K562 (cell line): Measurements from ENCODE around the gene ASIC1. TPM values are rescaled to one million over a fixed set of nuclear protein-coding genes. Genes with fewer than 3 reads are reported as not detected.

ENCODE experiments used
- BDP1 ChIP-seq: IDR thresholded peaks from 3 replicates; pipeline ENCODE4 v1.6.1; 2011; ENCODE audit not compliant: insufficient read length, insufficient read depth
- CBX2 ChIP-seq: fragments of 200-600 bp; sonication (generic); IDR thresholded peaks from one replicate; pipeline ENCODE4 v1.6.1; 2012; ENCODE audit warnings: mild to moderate bottlenecking, low read length, inconsistent platforms; ENCODE audit not compliant: insufficient read depth, poor library complexity, severe bottlenecking
- CBX8 ChIP-seq: fragments of 200-600 bp; sonication (generic); IDR thresholded peaks from 2 replicates; pipeline ENCODE4 v1.6.1; 2012; ENCODE audit warnings: borderline replicate concordance, mixed run types, low read depth, mild to moderate bottlenecking, moderate library complexity, mixed read lengths, low read length, control low read depth, inconsistent platforms; ENCODE audit not compliant: poor library complexity, severe bottlenecking; ENCODE audit errors: extremely low read depth
- GABPB1 ChIP-seq: sonication (generic); formaldehyde crosslinking; IDR thresholded peaks from 2 replicates; pipeline ENCODE4 v1.8.0; 2022; ENCODE audit warnings: mild to moderate bottlenecking, missing genetic modification reagents
- GTF2A2 ChIP-seq: IDR thresholded peaks from 2 replicates; pipeline ENCODE4 v1.6.1; 2016; ENCODE audit warnings: mild to moderate bottlenecking, missing genetic modification characterization, missing compliant biosample characterization
- HDGF ChIP-seq: fragments of 450-650 bp; IDR thresholded peaks from 2 replicates; pipeline ENCODE4 v1.6.1; 2016
- HLTF ChIP-seq: fragments of 450-650 bp; IDR thresholded peaks from 2 replicates; pipeline ENCODE4 v1.6.1; 2016
- HMGXB4 ChIP-seq: sonication (generic); formaldehyde crosslinking; IDR thresholded peaks from 2 replicates; pipeline ENCODE4 v1.8.1; 2023; ENCODE audit warnings: mild to moderate bottlenecking, missing genetic modification reagents
- JUND ChIP-seq, 2 experiments: IDR thresholded peaks; 2 replicates in 1 of 2; 3 replicates in 1 of 2; pipeline ENCODE4 v1.6.1; 2011; ENCODE audit warnings: borderline replicate concordance in 2 of 2, low read depth in 2 of 2, low read length in 2 of 2, improper control_type of control experiment in 1 of 2, missing biosample characterization in 1 of 2, missing genetic modification characterization in 1 of 2, missing genetic modification reagents in 1 of 2
- KAT8 ChIP-seq: fragments of 450-650 bp; IDR thresholded peaks from 2 replicates; pipeline ENCODE4 v1.6.1; 2016; ENCODE audit warnings: low read depth, mild to moderate bottlenecking
- NFXL1 ChIP-seq: fragments of 450-650 bp; formaldehyde crosslinking; IDR thresholded peaks from 2 replicates; pipeline ENCODE4 v1.4.0; 2021; ENCODE audit warnings: mild to moderate bottlenecking
- NRF1 ChIP-seq, 2 experiments: fragments of 450-650 bp; IDR thresholded peaks in 1 of 2; conservative IDR thresholded peaks in 1 of 2; 2 replicates each; pipeline ENCODE4 v1.6.1; 2014; ENCODE audit warnings: mild to moderate bottlenecking in 2 of 2
- PHF20 ChIP-seq: fragments of 450-650 bp; IDR thresholded peaks from 2 replicates; pipeline ENCODE4 v1.6.1; 2018; ENCODE audit not compliant: partially characterized antibody
- RAD21 ChIP-seq, 2 experiments: fragments of 250-450 bp in 1 of 2; fragments of 450-650 bp in 1 of 2; sonication (Bioruptor Pico) in 1 of 2; formaldehyde crosslinking in 1 of 2; IDR thresholded peaks in 1 of 2; conservative IDR thresholded peaks in 1 of 2; 2 replicates each; pipeline versions ENCODE4 v1.4.0 to v1.8.0; 2020 to 2022; ENCODE audit warnings: mild to moderate bottlenecking in 2 of 2, moderate library complexity in 1 of 2
- RBM15 ChIP-seq: fragments of 200-400 bp; formaldehyde crosslinking; IDR thresholded peaks from 2 replicates; pipeline ENCODE4 v1.6.1; 2018; ENCODE audit warnings: mild to moderate bottlenecking, low read length, moderate library complexity; ENCODE audit not compliant: insufficient read depth
- SIN3B ChIP-seq: fragments of 450-650 bp; IDR thresholded peaks from 2 replicates; pipeline ENCODE4 v1.6.1; 2017; ENCODE audit warnings: low read depth, mild to moderate bottlenecking, moderate library complexity
- SMAD1 ChIP-seq: fragments of 150-350 bp; IDR thresholded peaks from 2 replicates; pipeline ENCODE4 v1.6.1; 2014; ENCODE audit warnings: low read length, low read depth; ENCODE audit not compliant: partially characterized antibody
- SPI1 ChIP-seq: IDR thresholded peaks from 2 replicates; pipeline ENCODE4 v1.6.1; 2011; ENCODE audit warnings: low read depth, low read length, control low read depth, borderline replicate concordance
- TEAD2 ChIP-seq: fragments of 450-650 bp; IDR thresholded peaks from 2 replicates; pipeline ENCODE4 v1.6.1; 2016; ENCODE audit warnings: missing genetic modification characterization, control low read depth, missing compliant biosample characterization
- ZNF444 ChIP-seq: fragments of 250-450 bp; sonication (Bioruptor Pico); IDR thresholded peaks from 2 replicates; pipeline ENCODE4 v1.4.0; 2020; ENCODE audit warnings: mild to moderate bottlenecking, moderate library complexity
- ZNF707 ChIP-seq: fragments of 250-450 bp; sonication (Bioruptor Pico); conservative IDR thresholded peaks from 2 replicates; pipeline ENCODE4 v1.8.0; 2022; ENCODE audit warnings: inconsistent platforms, mild to moderate bottlenecking, moderate library complexity
- ZNF717 ChIP-seq: fragments of 250-450 bp; sonication (Bioruptor Pico); IDR thresholded peaks from 2 replicates; pipeline ENCODE4 v1.5.0; 2021
- ZNF764 ChIP-seq: fragments of 250-450 bp; sonication (Bioruptor Pico); IDR thresholded peaks from 2 replicates; pipeline ENCODE4 v1.4.0; 2020; ENCODE audit warnings: low read depth, mild to moderate bottlenecking, moderate library complexity
- polyA plus RNA-seq, 8 experiments: library from polyadenylated mRNA; depleted of rRNA in 4 of 8; stranded (reverse) in 5 of 8; unstranded in 3 of 8; fragments of >200 nt; fragmentation: Nextera tagmentation in 2 of 8; fragmentation: Illumina TruSeq in 1 of 8; extraction: Ambion mirVana in 2 of 8; extraction: Trizol in 1 of 8; gene quantifications; 2 replicates each; pipeline versions ENCODE4 v1.2.1 to v1.2.3, GENCODE V29; 2011 to 2014; ENCODE audit warnings: inconsistent platforms in 1 of 8, missing spikeins in 1 of 8
- total RNA-seq, 7 experiments: library from RNA; depleted of rRNA in 6 of 7; stranded (reverse); fragments of >200 nt in 6 of 7; fragmentation: Illumina TruSeq in 2 of 7; extraction: Trizol in 2 of 7; gene quantifications; 2 replicates each; pipeline versions ENCODE4 v1.2.1 to v1.2.3, GENCODE V29; 2011 to 2021; ENCODE audit warnings: low replicate concordance in 1 of 7
- TF ChIP-seq, protein P1 (sequence below): conservative IDR thresholded peaks from 2 replicates; pipeline ENCODE4 v1.6.1; 2011; ENCODE audit warnings: low read depth, mild to moderate bottlenecking, low read length; ENCODE audit not compliant: control insufficient read depth

The ASIC1 gene
- total and polyA plus RNA-seq, 9 of the 15 experiments (the other 6 are each of a cell fraction or from before 2014, with no cell fraction given): 0.01 to 1.7 (median 0.45) TPM

DNA sequence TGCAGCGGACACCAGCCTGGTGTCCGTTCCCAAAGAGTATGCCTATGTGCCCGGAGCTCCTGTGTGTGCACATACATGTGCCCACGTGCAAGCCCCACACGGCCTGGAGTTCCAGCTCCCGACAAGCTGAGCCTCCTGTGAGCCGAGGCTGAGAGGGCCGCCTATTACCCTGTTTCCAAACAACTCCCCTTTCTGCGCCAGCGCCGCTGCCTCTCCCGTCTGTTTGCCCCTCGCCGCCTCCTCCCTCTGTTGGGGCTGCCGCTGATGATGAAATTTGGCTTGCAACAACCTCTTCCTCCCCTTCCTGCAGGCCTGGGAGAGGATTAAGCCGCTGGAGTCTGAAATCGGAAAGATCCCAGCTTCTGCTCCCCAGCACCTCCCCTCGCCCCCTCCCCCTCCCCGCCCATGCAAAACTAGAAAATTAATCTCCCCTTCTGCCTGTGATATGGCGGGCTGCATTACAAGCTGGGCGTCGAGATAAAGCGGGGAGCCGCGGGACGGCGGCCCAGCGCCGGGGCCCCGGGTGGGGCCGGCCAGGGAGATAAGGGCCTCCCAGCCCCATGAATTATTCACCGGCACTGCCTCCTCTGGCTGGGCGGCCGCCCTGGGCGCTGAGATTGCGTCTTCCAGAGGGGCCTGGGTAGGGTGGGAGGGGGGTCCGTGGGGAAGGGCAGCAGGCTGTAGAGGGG lies 6.8 kb upstream of the ASIC1 start (continued):
- TF ChIP-seq JUND (IDR thresholded peaks at IDR 0.05; ENCODE audit: borderline replicate concordance, low read depth, low read length) (peak; percentile 56; the same call in 1 of the 2 replicates), JUND (tag; IDR thresholded peaks at IDR 0.05; ENCODE audit: borderline replicate concordance, low read depth, low read length) (peak; percentile 39; the same call in 1 of the 3 replicates), CBX8 (no peak), SMAD1 (peak; percentile 94), HMGXB4 (CRISPR knock-in tag) (no peak), ZNF717 (CRISPR knock-in tag) (no peak), NRF1 (conservative IDR thresholded peaks at IDR 0.05 in 1 of 2, IDR thresholded peaks at IDR 0.05 in 1 of 2) (peak; percentile 66 to 70), CBX2 (no peak), NFXL1 (CRISPR knock-in tag) (no peak), RAD21 (CRISPR knock-in tag; conservative IDR thresholded peaks at IDR 0.05 in 1 of 2, IDR thresholded peaks at IDR 0.05 in 1 of 2) (no peak; a peak in 1 of 4 replicates), HLTF (no peak), ZNF444 (CRISPR knock-in tag) (peak; percentile 86), RBM15 (no peak), BDP1 (no peak), ZNF707 (CRISPR knock-in tag) (no peak), SPI1 (peak; percentile 24; the same call in 1 of the 2 replicates), TEAD2 (tag) (no peak), PHF20 (peak; percentile 19), HDGF (no peak), GABPB1 (peak; percentile 67), ZNF764 (no peak), GTF2A2 (tag) (no peak), SIN3B (no peak), KAT8 (no peak)
- TF ChIP-seq, protein P1, sequence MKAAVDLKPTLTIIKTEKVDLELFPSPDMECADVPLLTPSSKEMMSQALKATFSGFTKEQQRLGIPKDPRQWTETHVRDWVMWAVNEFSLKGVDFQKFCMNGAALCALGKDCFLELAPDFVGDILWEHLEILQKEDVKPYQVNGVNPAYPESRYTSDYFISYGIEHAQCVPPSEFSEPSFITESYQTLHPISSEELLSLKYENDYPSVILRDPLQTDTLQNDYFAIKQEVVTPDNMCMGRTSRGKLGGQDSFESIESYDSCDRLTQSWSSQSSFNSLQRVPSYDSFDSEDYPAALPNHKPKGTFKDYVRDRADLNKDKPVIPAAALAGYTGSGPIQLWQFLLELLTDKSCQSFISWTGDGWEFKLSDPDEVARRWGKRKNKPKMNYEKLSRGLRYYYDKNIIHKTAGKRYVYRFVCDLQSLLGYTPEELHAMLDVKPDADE: peak; percentile 93
